ENCODE results near the gene CPXM2. TPM values are rescaled to one million over a fixed set of nuclear protein-coding genes. Genes with fewer than 3 reads are reported as not detected.

The CPXM2 gene
- total RNA-seq, 1 experiment from 2014 or later: 0.12 TPM

DNA sequence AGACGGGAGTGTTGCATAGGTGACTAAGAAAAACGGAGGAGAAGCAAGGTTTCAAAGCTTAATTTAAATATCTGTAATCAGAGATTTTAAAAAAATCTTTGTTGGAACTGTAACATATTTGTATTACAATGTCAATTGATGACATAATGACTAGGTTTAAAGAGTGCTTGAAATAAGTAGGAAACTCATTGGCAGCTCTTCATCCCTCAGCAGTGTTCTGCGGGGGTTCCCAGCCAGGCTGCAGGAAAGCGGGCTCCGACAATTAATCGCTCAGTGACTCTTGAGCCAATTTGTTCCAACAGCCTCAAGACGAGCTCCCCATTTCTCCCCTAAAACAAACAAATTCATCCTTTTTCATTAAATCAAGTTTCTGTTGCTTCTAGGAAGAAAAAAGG, 22.6 kb downstream of the CPXM2 start:
- peaks cover 40% of the 10 kb centered on the region for H3K27me3 ChIP-seq (ENCODE audit: insufficient read depth, low read length)
- no TSS peak for BruUV-seq (replicated peaks)
- no peaks in the 10 kb centered on the region for H3K9me2 ChIP-seq (ENCODE audit: insufficient read depth)
- TF ChIP-seq ZFX (IDR thresholded peaks at IDR 0.05) (no peak), JUND (IDR thresholded peaks at IDR 0.05) (no peak), SIN3A (IDR thresholded peaks at IDR 0.05; ENCODE audit: low read depth) (no peak), POLR2A (IDR thresholded peaks at IDR 0.05; ENCODE audit: borderline replicate concordance, extremely low read depth, insufficient read depth, insufficient read length) (no peak)
- H2AFZ ChIP-seq (ENCODE audit: low read depth, low read length, poor library complexity, severe bottlenecking): no peak overlapping the region
- RAD21 ChIA-PET (ENCODE audit: low non-redundant PET in 1 of 2, low total read pairs in 2 of 2, uncharacterized antibody in 2 of 2, unreplicated experiment in 2 of 2): no interaction called here
- no peaks in the 10 kb centered on the region for H4K20me1 ChIP-seq (ENCODE audit: insufficient read depth)
- no peak for ATAC-seq
- no peak overlapping the region for H3K4me3 ChIP-seq (replicated peaks in 1 of 2; ENCODE audit: low read depth in 1 of 2, low read length in 2 of 2)
- no peak overlapping the region for H3K27ac ChIP-seq (ENCODE audit: low read depth, low read length)
- H3K79me2 ChIP-seq (ENCODE audit: insufficient read depth, low read length): no peaks in the 10 kb centered on the region
- POLR2A ChIA-PET: no interaction called here
- DNase-seq (ENCODE audit: low read depth, low spot score): no peak
- intact Hi-C loops (cut with micrococcal nuclease): no loop called here
- CTCF ChIA-PET: no interaction called here
- H3K9ac ChIP-seq (ENCODE audit: low read length): no peak overlapping the region
- H3K4me2 ChIP-seq (ENCODE audit: low read length): no peak overlapping the region
- H3K9me3 ChIP-seq (ENCODE audit: control insufficient read depth in 1 of 2, insufficient read depth in 1 of 2, low read depth in 1 of 2, low read length in 2 of 2): no peaks in the 10 kb centered on the region
- no peaks in the 10 kb centered on the region for H3K36me3 ChIP-seq (ENCODE audit: control insufficient read depth in 1 of 2, insufficient read depth in 2 of 2, low read length in 2 of 2)
- no peaks in the 10 kb centered on the region; a peak in 1 of 4 replicates for H3K4me1 ChIP-seq (ENCODE audit: control insufficient read depth in 1 of 2, insufficient read depth in 2 of 2, low read length in 2 of 2)

DNA sequence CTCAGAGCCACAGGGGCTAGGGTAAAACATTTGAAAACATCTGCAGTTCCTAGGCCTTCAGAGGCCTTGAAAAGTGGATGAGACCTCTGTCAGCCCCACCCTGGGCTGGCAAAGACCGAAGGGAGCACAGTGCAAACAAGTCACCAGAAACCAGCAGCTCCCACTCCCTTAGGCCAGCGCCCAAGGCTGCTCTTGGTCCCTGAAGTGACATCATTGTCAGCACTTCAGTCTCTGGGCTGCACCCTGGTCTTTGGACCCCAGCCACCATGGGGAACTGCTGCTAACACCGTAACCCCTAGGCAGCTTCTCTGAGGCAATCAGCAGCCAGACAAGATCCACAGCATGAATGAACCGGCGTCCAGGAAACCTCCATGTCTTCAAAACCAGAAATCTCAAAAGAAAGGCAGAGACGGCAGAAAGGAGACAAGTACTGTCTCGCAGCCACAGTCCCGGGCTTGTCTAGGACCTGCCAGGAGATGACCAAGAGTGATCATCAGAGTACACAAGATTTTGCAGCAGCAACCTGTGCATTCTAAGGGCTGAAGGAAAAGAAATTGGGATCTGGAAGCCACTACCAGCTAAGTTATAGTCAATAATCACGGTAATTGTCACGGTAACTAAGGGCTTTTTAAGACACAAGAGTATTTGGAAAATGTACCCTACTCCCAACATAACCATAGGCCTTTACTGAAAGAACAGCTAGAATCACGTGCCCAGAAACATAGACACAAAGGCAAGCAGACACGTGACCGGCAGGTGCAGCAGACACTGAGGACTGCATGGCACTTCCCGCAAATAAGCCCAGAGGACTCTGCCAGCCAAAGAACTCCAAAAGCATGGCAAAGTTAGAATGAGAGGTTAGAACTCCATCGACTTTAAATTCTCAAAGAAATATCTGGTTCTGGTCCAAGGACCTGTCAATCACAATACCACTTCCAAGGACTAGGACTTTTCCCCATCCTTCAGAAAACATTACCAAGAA, 23.3 kb downstream of the CPXM2 start:
- Histone ChIP-seq H3K9me2 (ENCODE audit: insufficient read depth) (no peaks in the 10 kb centered on the region), H3K27ac (ENCODE audit: low read depth, low read length) (no peak overlapping the region), H2AFZ (ENCODE audit: low read depth, low read length, poor library complexity, severe bottlenecking) (no peak overlapping the region), H3K4me2 (ENCODE audit: low read length) (no peak overlapping the region), H3K79me2 (ENCODE audit: insufficient read depth, low read length) (no peaks in the 10 kb centered on the region), H3K4me1 (ENCODE audit: control insufficient read depth in 1 of 2, insufficient read depth in 2 of 2, low read length in 2 of 2) (no peaks in the 10 kb centered on the region; a peak in 1 of 4 replicates), H3K9me3 (ENCODE audit: control insufficient read depth in 1 of 2, insufficient read depth in 1 of 2, low read depth in 1 of 2, low read length in 2 of 2) (no peaks in the 10 kb centered on the region), H3K27me3 (ENCODE audit: insufficient read depth, low read length) (peaks cover 40% of the 10 kb centered on the region), H4K20me1 (ENCODE audit: insufficient read depth) (no peaks in the 10 kb centered on the region), H3K4me3 (replicated peaks in 1 of 2; ENCODE audit: low read depth in 1 of 2, low read length in 2 of 2) (no peak overlapping the region), H3K36me3 (ENCODE audit: control insufficient read depth in 1 of 2, insufficient read depth in 2 of 2, low read length in 2 of 2) (no peaks in the 10 kb centered on the region), H3K9ac (ENCODE audit: low read length) (no peak overlapping the region)
- no peak for DNase-seq (ENCODE audit: low read depth, low spot score)
- CTCF ChIA-PET: no interaction called here
- intact Hi-C loops (cut with micrococcal nuclease): no loop called here
- no TSS peak for BruUV-seq (replicated peaks)
- no peak for TF ChIP-seq YY1 (IDR thresholded peaks at IDR 0.05; ENCODE audit: extremely low read depth, insufficient replicate concordance, low read depth, low read length)
- TF ChIP-seq POLR2A (IDR thresholded peaks at IDR 0.05; ENCODE audit: borderline replicate concordance, extremely low read depth, insufficient read depth, insufficient read length): no peak
- no peak for TF ChIP-seq SRF (IDR thresholded peaks at IDR 0.05; ENCODE audit: low read depth)
- no peak for TF ChIP-seq SP1 (IDR thresholded peaks at IDR 0.05; ENCODE audit: low read depth)
- TF ChIP-seq EGR1 (IDR thresholded peaks at IDR 0.05; ENCODE audit: low read depth): no peak
- TF ChIP-seq, protein P1, sequence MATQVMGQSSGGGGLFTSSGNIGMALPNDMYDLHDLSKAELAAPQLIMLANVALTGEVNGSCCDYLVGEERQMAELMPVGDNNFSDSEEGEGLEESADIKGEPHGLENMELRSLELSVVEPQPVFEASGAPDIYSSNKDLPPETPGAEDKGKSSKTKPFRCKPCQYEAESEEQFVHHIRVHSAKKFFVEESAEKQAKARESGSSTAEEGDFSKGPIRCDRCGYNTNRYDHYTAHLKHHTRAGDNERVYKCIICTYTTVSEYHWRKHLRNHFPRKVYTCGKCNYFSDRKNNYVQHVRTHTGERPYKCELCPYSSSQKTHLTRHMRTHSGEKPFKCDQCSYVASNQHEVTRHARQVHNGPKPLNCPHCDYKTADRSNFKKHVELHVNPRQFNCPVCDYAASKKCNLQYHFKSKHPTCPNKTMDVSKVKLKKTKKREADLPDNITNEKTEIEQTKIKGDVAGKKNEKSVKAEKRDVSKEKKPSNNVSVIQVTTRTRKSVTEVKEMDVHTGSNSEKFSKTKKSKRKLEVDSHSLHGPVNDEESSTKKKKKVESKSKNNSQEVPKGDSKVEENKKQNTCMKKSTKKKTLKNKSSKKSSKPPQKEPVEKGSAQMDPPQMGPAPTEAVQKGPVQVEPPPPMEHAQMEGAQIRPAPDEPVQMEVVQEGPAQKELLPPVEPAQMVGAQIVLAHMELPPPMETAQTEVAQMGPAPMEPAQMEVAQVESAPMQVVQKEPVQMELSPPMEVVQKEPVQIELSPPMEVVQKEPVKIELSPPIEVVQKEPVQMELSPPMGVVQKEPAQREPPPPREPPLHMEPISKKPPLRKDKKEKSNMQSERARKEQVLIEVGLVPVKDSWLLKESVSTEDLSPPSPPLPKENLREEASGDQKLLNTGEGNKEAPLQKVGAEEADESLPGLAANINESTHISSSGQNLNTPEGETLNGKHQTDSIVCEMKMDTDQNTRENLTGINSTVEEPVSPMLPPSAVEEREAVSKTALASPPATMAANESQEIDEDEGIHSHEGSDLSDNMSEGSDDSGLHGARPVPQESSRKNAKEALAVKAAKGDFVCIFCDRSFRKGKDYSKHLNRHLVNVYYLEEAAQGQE (IDR thresholded peaks at IDR 0.05; ENCODE audit: low read depth): no peak
- TF ChIP-seq EZH2phosphoT487 (IDR thresholded peaks at IDR 0.05; ENCODE audit: borderline replicate concordance): no peak
- TF ChIP-seq TCF7L2 (IDR thresholded peaks at IDR 0.05; ENCODE audit: borderline replicate concordance, extremely low read depth, insufficient read depth, insufficient read length): no peak
- TF ChIP-seq, protein P2, sequence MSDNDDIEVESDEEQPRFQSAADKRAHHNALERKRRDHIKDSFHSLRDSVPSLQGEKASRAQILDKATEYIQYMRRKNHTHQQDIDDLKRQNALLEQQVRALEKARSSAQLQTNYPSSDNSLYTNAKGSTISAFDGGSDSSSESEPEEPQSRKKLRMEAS (IDR thresholded peaks at IDR 0.05): no peak
- no peak for TF ChIP-seq JUND (IDR thresholded peaks at IDR 0.05)
- TF ChIP-seq ZNF274 (IDR thresholded peaks at IDR 0.05; ENCODE audit: low read depth, low read length): no peak
- TF ChIP-seq CBX3 (IDR thresholded peaks at IDR 0.05; ENCODE audit: low read depth): no peak
- no peak for ATAC-seq
- POLR2A ChIA-PET: no interaction called here
- RAD21 ChIA-PET (ENCODE audit: low non-redundant PET in 1 of 2, low total read pairs in 2 of 2, uncharacterized antibody in 2 of 2, unreplicated experiment in 2 of 2): interaction anchor here in 1 of 2 experiments (0.7 kb wide), 1 partner anchor 512 kb away, joined by 4 read pairs; no protein-coding TSS in a partner anchor

Data from HCT116 (cell line).